HEK293 (cell line): ENCODE measurements around the gene RING1.

Source experiments
- OVOL3 ChIP-seq: fragments of 450-650 bp; formaldehyde crosslinking; IDR thresholded peaks from 2 replicates; pipeline ENCODE4 v1.5.1; 2016; ENCODE audit warnings: missing biosample characterization, missing genetic modification characterization
- TF ChIP-seq, protein P1 (sequence below): fragments of 450-650 bp; formaldehyde crosslinking; IDR thresholded peaks from 2 replicates; pipeline ENCODE4 v1.5.1; 2016; ENCODE audit warnings: missing biosample characterization, missing genetic modification characterization

DNA sequence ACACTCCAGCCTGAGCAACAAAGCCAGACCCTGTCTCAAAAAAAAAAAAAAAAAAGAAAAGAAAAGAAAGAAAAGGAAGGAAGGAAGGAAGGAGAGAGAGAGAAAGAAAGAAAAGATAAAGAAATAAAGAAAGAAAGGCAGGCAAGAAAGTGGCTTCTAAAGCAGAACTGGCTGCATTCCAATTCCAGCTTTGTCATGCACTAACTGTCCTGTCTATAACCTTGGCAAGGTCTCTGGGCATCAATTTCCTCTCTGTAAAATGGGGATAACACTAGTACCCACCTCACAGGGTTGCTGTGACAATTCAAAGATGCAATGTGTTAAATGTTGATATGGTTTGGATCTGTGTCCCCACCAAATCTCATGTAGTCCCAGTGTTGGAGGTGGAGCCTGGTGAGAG, 28.0 kb downstream of the RING1 start:
- TF ChIP-seq, protein P1, sequence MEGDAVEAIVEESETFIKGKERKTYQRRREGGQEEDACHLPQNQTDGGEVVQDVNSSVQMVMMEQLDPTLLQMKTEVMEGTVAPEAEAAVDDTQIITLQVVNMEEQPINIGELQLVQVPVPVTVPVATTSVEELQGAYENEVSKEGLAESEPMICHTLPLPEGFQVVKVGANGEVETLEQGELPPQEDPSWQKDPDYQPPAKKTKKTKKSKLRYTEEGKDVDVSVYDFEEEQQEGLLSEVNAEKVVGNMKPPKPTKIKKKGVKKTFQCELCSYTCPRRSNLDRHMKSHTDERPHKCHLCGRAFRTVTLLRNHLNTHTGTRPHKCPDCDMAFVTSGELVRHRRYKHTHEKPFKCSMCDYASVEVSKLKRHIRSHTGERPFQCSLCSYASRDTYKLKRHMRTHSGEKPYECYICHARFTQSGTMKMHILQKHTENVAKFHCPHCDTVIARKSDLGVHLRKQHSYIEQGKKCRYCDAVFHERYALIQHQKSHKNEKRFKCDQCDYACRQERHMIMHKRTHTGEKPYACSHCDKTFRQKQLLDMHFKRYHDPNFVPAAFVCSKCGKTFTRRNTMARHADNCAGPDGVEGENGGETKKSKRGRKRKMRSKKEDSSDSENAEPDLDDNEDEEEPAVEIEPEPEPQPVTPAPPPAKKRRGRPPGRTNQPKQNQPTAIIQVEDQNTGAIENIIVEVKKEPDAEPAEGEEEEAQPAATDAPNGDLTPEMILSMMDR (tag by site-specific recombination) = no peak
- TF ChIP-seq OVOL3 (tag by site-specific recombination) = no peak
